ENCODE data around the gene SPACA5B.
"Not testable (repeated sequence)": the region's sequence is repeated elsewhere in the genome, so short reads cannot be mapped to it uniquely, and the experiment has no call there.

The SPACA5B gene

GRCh38 chrX:48130326-48130725 is at the start of gene SPACA5B:
Gene SPACA5B (plus strand): TSS chrX:48130626. CDS start chrX:48130688, 62 bp downstream.
- H3K4me3 Mint-ChIP-seq; H3K27ac Mint-ChIP-seq; H3K27me3 Mint-ChIP-seq; H3K9me3 Mint-ChIP-seq; H3K4me1 Mint-ChIP-seq (ENCODE audit: low read depth); H3K36me3 Mint-ChIP-seq (ENCODE audit: low read depth): not testable (repeated sequence)

GRCh38 chrX:48083212-48083611 is 47.2 kb upstream of the SPACA5B start:
- no peaks in the 10 kb centered on the region for H3K36me3 Mint-ChIP-seq (ENCODE audit: low read depth)
- no peaks in the 10 kb centered on the region for H3K4me1 Mint-ChIP-seq (ENCODE audit: low read depth)
- H3K9me3 Mint-ChIP-seq = no peaks in the 10 kb centered on the region
- no peaks in the 10 kb centered on the region for H3K27me3 Mint-ChIP-seq
- H3K4me3 Mint-ChIP-seq = no peak overlapping the region
- no peak overlapping the region for H3K27ac Mint-ChIP-seq

GRCh38 chrX:48083706-48084105 is 46.7 kb upstream of the SPACA5B start:
- Mint-ChIP-seq H3K4me3 (no peak overlapping the region), H3K4me1 (ENCODE audit: low read depth) (no peaks in the 10 kb centered on the region), H3K27ac (no peak overlapping the region), H3K9me3 (no peaks in the 10 kb centered on the region), H3K27me3 (no peaks in the 10 kb centered on the region), H3K36me3 (ENCODE audit: low read depth) (no peaks in the 10 kb centered on the region)

GRCh38 chrX:48086082-48086481 is 44.3 kb upstream of the SPACA5B start:
- Mint-ChIP-seq H3K36me3 (ENCODE audit: low read depth) (no peaks in the 10 kb centered on the region), H3K4me1 (ENCODE audit: low read depth) (no peaks in the 10 kb centered on the region), H3K27me3 (no peaks in the 10 kb centered on the region), H3K27ac (no peak overlapping the region), H3K9me3 (no peaks in the 10 kb centered on the region), H3K4me3 (no peak overlapping the region)

GRCh38 chrX:48090123-48090522 is 40.3 kb upstream of the SPACA5B start:
- Mint-ChIP-seq H3K27me3 (no peaks in the 10 kb centered on the region), H3K4me3 (no peak overlapping the region), H3K36me3 (ENCODE audit: low read depth) (no peaks in the 10 kb centered on the region), H3K9me3 (no peaks in the 10 kb centered on the region), H3K4me1 (ENCODE audit: low read depth) (no peaks in the 10 kb centered on the region), H3K27ac (no peak overlapping the region)

GRCh38 chrX:48092558-48092957 is 37.9 kb upstream of the SPACA5B start:
- H3K27me3 Mint-ChIP-seq; H3K27ac Mint-ChIP-seq; H3K36me3 Mint-ChIP-seq (ENCODE audit: low read depth); H3K4me1 Mint-ChIP-seq (ENCODE audit: low read depth); H3K4me3 Mint-ChIP-seq; H3K9me3 Mint-ChIP-seq: not testable (repeated sequence)

GRCh38 chrX:48101443-48101842 is 29.0 kb upstream of the SPACA5B start:
- Mint-ChIP-seq H3K27ac (no peak overlapping the region), H3K4me1 (ENCODE audit: low read depth) (no peaks in the 10 kb centered on the region), H3K27me3 (no peaks in the 10 kb centered on the region), H3K4me3 (no peak overlapping the region), H3K36me3 (ENCODE audit: low read depth) (no peaks in the 10 kb centered on the region), H3K9me3 (no peaks in the 10 kb centered on the region)

GRCh38 chrX:48102874-48103374 is 27.5 kb upstream of the SPACA5B start:
- no peaks in the 10 kb centered on the region for H3K27me3 Mint-ChIP-seq
- H3K27ac Mint-ChIP-seq = no peak overlapping the region
- no peaks in the 10 kb centered on the region for H3K9me3 Mint-ChIP-seq
- H3K4me3 Mint-ChIP-seq = no peak overlapping the region
- H3K36me3 Mint-ChIP-seq (ENCODE audit: low read depth) = no peaks in the 10 kb centered on the region
- H3K4me1 Mint-ChIP-seq (ENCODE audit: low read depth) = no peaks in the 10 kb centered on the region

GRCh38 chrX:48107717-48108116 is 22.7 kb upstream of the SPACA5B start:
- Mint-ChIP-seq H3K27ac (no peak overlapping the region), H3K4me1 (ENCODE audit: low read depth) (no peaks in the 10 kb centered on the region), H3K4me3 (no peak overlapping the region), H3K36me3 (ENCODE audit: low read depth) (no peaks in the 10 kb centered on the region), H3K27me3 (no peaks in the 10 kb centered on the region), H3K9me3 (no peaks in the 10 kb centered on the region)

- H3K36me3 Mint-ChIP-seq (ENCODE audit: low read depth); H3K4me3 Mint-ChIP-seq; H3K27ac Mint-ChIP-seq; H3K9me3 Mint-ChIP-seq; H3K27me3 Mint-ChIP-seq; H3K4me1 Mint-ChIP-seq (ENCODE audit: low read depth): not testable (repeated sequence)
These were observed 5.1 kb upstream of the SPACA5B start for GRCh38 chrX:48125286-48125685.

- H3K4me3 Mint-ChIP-seq; H3K27ac Mint-ChIP-seq; H3K4me1 Mint-ChIP-seq (ENCODE audit: low read depth); H3K36me3 Mint-ChIP-seq (ENCODE audit: low read depth); H3K9me3 Mint-ChIP-seq; H3K27me3 Mint-ChIP-seq: not testable (repeated sequence)
These were observed 1.9 kb downstream of the SPACA5B start for GRCh38 chrX:48132308-48132844.

GRCh38 chrX:48139076-48139475 is 8.7 kb downstream of the SPACA5B start:
- H3K4me1 Mint-ChIP-seq (ENCODE audit: low read depth) = peaks cover 15% of the 10 kb centered on the region
- not testable (repeated sequence) for H3K9me3 Mint-ChIP-seq; H3K27ac Mint-ChIP-seq; H3K36me3 Mint-ChIP-seq (ENCODE audit: low read depth); H3K4me3 Mint-ChIP-seq; H3K27me3 Mint-ChIP-seq

GRCh38 chrX:48141810-48142508 is 11.5 kb downstream of the SPACA5B start:
- H3K27ac Mint-ChIP-seq; H3K4me3 Mint-ChIP-seq; H3K9me3 Mint-ChIP-seq; H3K27me3 Mint-ChIP-seq; H3K36me3 Mint-ChIP-seq (ENCODE audit: low read depth): not testable (repeated sequence)
- H3K4me1 Mint-ChIP-seq (ENCODE audit: low read depth) = peaks cover 17% of the 10 kb centered on the region

GRCh38 chrX:48142697-48143096 is 12.3 kb downstream of the SPACA5B start:
- H3K27me3 Mint-ChIP-seq; H3K9me3 Mint-ChIP-seq; H3K4me3 Mint-ChIP-seq; H3K36me3 Mint-ChIP-seq (ENCODE audit: low read depth); H3K27ac Mint-ChIP-seq: not testable (repeated sequence)
- peaks cover 17% of the 10 kb centered on the region for H3K4me1 Mint-ChIP-seq (ENCODE audit: low read depth)

GRCh38 chrX:48153769-48154168 is 23.3 kb downstream of the SPACA5B start:
- no peak overlapping the region for H3K27ac Mint-ChIP-seq
- no peak overlapping the region for H3K4me3 Mint-ChIP-seq
- H3K9me3 Mint-ChIP-seq = no peaks in the 10 kb centered on the region
- H3K27me3 Mint-ChIP-seq = no peaks in the 10 kb centered on the region
- no peaks in the 10 kb centered on the region for H3K4me1 Mint-ChIP-seq (ENCODE audit: low read depth)
- no peaks in the 10 kb centered on the region for H3K36me3 Mint-ChIP-seq (ENCODE audit: low read depth)

- H3K36me3 Mint-ChIP-seq (ENCODE audit: low read depth) = no peaks in the 10 kb centered on the region
- no peaks in the 10 kb centered on the region for H3K9me3 Mint-ChIP-seq
- H3K27ac Mint-ChIP-seq = no peak overlapping the region
- no peaks in the 10 kb centered on the region for H3K27me3 Mint-ChIP-seq
- no peaks in the 10 kb centered on the region for H3K4me1 Mint-ChIP-seq (ENCODE audit: low read depth)
- H3K4me3 Mint-ChIP-seq = no peak overlapping the region
These were observed 24.4 kb downstream of the SPACA5B start for GRCh38 chrX:48154796-48155195.

Data from stimulated activated naive CD8-positive, alpha-beta T cell treated with anti-CD3 and anti-CD28 coated beads, Interleukin-15, Interleukin-2, amounts not matched to agents 100 ng/mL and 50 ng/mL, for 24 hours (primary cell).